HFFc6 (cell line): ENCODE data around the gene FGFRL1. TPM values are rescaled to one million over a fixed set of nuclear protein-coding genes. Genes with fewer than 3 reads are reported as not detected.

Source experiments
- DNase-seq: peaks from one replicate; pipeline ENCODE4 v3.0.0-alpha.2; 2018
- H3K27ac Mint-ChIP-seq: 2 replicates; pipeline ENCODE4 v1.8.0; 2020; ENCODE audit warnings: mild to moderate bottlenecking, mixed read lengths
- H3K27me3 Mint-ChIP-seq: 2 replicates; pipeline ENCODE4 v1.8.0; 2021; ENCODE audit warnings: mild to moderate bottlenecking, moderate library complexity, mixed read lengths; ENCODE audit not compliant: insufficient read depth
- H3K36me3 Mint-ChIP-seq: 2 replicates; pipeline ENCODE4 v1.8.0; 2021; ENCODE audit warnings: low read depth, mixed read lengths
- H3K4me1 Mint-ChIP-seq: 2 replicates; pipeline ENCODE4 v1.8.0; 2020; ENCODE audit warnings: low read depth, mixed read lengths
- H3K4me3 Mint-ChIP-seq: 2 replicates; pipeline ENCODE4 v1.8.0; 2020; ENCODE audit warnings: mild to moderate bottlenecking, moderate library complexity, mixed read lengths
- H3K9me3 Mint-ChIP-seq: 2 replicates; pipeline ENCODE4 v1.8.0; 2020; ENCODE audit warnings: mild to moderate bottlenecking, mixed read lengths
- total RNA-seq, 6 experiments: library from RNA; stranded (reverse); fragmentation: NEBNext Ultra II Directional; extraction: Animal tissue kit (Norgen Biotek cat#: 25700); gene quantifications; 2 replicates in 1 of 6; 3 replicates in 5 of 6; pipeline ENCODE4 v1.2.3, GENCODE V29; 2021
- TF ChIP-seq, protein P1 (sequence below): fragments of 200-600 bp; sonication (generic); IDR thresholded peaks from 2 replicates; pipeline ENCODE4 v1.5.0; 2021; ENCODE audit warnings: antibody characterized with exemption, mild to moderate bottlenecking

Gene FGFRL1
- total RNA-seq, 6 experiments from 2014 or later, result 15.4 to 40.8 (median 17.3) TPM

DNA sequence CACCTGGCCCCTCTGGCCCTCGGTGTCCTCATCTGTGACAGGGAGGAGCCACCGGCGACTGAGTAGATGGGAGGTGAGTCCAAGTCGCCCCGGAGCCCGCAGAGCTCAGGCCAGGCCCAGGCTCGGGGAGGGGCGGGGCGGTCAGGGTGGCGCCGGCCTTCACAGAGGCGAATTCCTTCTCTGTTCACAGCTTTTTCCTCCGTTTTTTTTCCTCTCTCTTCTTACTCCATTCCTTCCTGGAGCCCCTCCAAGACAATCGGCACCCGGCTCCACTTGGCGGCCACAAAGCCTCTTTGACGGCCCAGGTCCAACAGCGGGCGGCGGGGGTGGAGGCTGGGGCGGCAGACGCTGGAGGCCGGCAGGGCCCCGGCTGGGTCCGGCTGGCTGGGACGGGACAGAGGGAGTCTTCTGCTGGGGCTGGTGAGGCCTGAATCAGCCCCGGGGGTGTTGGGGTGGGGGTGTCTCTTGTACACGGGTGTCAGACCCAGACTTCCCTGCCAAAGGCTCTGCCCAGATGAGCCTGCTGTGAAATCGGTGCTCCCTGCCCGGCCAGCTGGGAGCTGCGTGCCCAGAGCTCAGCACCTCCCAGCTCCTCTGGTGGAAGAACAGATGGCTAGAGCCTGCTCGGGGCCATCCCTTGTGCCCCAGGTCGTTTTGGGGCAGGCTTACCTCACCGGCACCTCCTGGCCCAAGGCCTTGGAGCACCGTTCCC lies 22.6 kb downstream of the FGFRL1 start:
- no peaks in the 10 kb centered on the region for H3K4me1 Mint-ChIP-seq
- no peaks in the 10 kb centered on the region for H3K9me3 Mint-ChIP-seq
- no peak overlapping the region for H3K27ac Mint-ChIP-seq
- peaks cover 5% of the 10 kb centered on the region; the same call in 1 of the 2 replicates for H3K27me3 Mint-ChIP-seq
- H3K36me3 Mint-ChIP-seq, result no peaks in the 10 kb centered on the region
- no peak for DNase-seq
- TF ChIP-seq, protein P1, sequence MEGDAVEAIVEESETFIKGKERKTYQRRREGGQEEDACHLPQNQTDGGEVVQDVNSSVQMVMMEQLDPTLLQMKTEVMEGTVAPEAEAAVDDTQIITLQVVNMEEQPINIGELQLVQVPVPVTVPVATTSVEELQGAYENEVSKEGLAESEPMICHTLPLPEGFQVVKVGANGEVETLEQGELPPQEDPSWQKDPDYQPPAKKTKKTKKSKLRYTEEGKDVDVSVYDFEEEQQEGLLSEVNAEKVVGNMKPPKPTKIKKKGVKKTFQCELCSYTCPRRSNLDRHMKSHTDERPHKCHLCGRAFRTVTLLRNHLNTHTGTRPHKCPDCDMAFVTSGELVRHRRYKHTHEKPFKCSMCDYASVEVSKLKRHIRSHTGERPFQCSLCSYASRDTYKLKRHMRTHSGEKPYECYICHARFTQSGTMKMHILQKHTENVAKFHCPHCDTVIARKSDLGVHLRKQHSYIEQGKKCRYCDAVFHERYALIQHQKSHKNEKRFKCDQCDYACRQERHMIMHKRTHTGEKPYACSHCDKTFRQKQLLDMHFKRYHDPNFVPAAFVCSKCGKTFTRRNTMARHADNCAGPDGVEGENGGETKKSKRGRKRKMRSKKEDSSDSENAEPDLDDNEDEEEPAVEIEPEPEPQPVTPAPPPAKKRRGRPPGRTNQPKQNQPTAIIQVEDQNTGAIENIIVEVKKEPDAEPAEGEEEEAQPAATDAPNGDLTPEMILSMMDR, result no peak
- H3K4me3 Mint-ChIP-seq, result no peak overlapping the region

DNA sequence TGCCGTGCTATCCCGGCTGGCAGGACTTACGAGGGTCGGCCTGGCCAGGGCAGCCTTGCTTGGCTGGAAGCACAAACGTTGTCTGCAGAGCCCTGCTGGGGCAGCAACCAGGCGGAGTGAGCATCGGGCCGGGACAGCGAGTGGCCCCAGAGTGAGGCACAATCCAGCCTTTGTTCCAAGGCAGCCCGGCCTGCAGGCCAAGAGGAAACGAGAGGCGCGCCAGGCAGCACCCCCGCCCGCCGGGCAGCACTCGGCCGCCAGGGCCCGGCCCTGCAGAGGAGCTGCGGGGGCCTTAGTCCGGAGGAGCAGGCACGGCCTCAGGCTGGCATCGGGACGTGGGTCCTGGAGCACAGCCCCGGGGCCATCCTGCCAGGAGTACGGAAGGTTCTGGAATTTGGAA lies 24.1 kb downstream of the FGFRL1 start:
- H3K27me3 Mint-ChIP-seq, result peaks cover 5% of the 10 kb centered on the region
- no peak for DNase-seq
- H3K27ac Mint-ChIP-seq, result no peak overlapping the region
- no peaks in the 10 kb centered on the region for H3K36me3 Mint-ChIP-seq
- H3K4me3 Mint-ChIP-seq, result no peak overlapping the region
- no peaks in the 10 kb centered on the region for H3K4me1 Mint-ChIP-seq
- H3K9me3 Mint-ChIP-seq, result no peaks in the 10 kb centered on the region
- TF ChIP-seq, protein P1, result no peak

DNA sequence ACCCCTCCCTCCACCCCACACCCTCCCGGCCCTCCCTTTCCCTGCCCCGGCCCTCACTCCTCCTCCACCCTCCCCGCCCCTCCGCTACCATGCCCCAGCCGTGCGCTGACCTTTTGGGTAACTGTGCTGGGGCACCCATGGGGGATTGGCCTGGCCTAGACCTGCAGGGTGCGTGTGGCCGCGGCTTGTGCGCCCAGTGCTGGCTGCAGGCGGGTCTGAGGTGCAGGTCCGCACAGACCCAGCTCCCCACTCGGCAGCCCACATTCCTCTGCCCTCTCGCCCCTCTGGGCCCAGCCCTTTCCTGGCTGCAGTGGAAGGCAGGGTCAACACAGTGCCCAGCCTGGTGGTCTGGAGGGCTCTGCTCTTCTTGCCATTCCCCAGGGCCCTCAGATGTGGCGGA lies 24.7 kb downstream of the FGFRL1 start:
- Mint-ChIP-seq H3K9me3 (no peaks in the 10 kb centered on the region), H3K4me1 (no peaks in the 10 kb centered on the region), H3K27me3 (peaks cover 5% of the 10 kb centered on the region), H3K4me3 (no peak overlapping the region), H3K27ac (no peak overlapping the region), H3K36me3 (no peaks in the 10 kb centered on the region)
- TF ChIP-seq, protein P1, result no peak
- DNase-seq, result no peak

DNA sequence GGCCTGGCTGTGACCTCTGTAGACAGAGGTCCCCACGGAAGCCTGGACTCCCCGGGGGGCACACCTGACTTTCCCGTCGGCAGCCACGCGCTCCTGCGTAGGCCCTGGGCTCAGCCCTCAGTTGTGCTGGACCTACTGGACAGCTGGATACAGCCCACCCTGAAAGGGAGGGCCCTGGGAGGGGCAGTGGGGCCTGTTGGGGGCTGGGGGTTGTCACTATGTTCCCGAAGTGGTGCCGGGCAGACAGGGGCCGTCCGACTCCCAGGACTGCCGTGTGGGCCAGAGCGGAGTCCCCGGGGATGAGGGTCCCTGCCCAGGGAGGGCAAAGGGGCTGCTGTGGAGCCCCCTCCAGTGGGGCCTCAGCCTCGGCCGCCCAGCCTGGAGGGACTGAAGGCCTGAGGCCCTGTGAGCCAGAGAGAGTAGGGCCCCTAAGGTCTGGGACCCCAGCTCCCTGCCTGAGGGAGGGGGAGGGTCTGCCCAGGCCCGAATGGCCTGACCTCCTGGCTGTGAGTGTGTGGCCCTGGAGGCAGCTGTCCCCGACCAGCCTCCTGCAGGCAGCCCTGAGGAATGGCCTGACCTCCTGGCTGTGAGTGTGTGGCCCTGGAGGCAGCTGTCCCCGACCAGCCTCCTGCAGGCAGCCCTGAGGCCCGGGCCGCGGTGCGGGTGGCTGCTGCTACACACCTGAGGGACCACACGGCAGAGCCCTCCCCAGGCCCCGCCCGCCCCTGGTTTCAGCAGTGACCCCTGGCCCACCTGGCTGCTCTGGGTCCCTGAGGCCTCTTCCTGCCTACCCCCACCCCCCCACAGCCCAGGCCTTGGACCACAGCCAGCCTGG lies 25.8 kb downstream of the FGFRL1 start:
- Mint-ChIP-seq H3K9me3 (no peaks in the 10 kb centered on the region), H3K4me1 (peaks cover 9% of the 10 kb centered on the region), H3K4me3 (no peak overlapping the region), H3K36me3 (no peaks in the 10 kb centered on the region), H3K27ac (no peak overlapping the region), H3K27me3 (peaks cover 5% of the 10 kb centered on the region)
- TF ChIP-seq, protein P1, result no peak
- DNase-seq, result no peak

DNA sequence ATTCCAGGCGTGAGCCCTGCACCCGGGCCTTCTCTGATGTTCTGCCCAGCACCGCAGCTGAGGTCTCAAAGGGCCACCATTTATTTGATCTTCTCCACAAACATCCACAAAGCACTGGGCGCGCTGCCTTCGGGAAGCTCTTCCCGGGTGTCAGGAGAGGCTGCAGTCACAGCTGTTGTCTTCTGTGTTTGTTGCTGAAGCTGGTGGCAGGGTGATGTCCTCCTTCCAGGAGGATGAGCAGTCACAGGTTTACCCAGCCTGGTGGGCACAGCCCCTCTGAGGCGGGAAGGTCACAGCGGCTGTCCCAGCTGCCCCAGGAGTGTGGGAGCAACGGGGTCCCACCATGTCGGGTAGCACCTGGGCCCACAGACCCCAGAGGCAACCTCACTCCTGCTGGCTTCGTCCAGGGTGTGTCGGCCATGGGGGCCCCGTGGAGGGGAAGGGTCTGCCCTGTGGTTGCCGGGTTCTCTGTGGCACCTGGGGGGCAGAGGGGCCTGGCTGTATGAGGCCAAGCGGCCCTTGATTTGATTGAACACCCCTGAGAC lies 27.6 kb downstream of the FGFRL1 start:
- Mint-ChIP-seq H3K4me1 (peaks cover 18% of the 10 kb centered on the region), H3K36me3 (no peaks in the 10 kb centered on the region), H3K9me3 (no peaks in the 10 kb centered on the region), H3K4me3 (no peak overlapping the region), H3K27me3 (peaks cover 7% of the 10 kb centered on the region), H3K27ac (no peak overlapping the region)
- DNase-seq, result no peak
- TF ChIP-seq, protein P1, result no peak
